ENCODE results near the gene CD74. TPM values are rescaled to one million over a fixed set of nuclear protein-coding genes. Genes with fewer than 3 reads are reported as not detected.

Gene CD74
- total and polyA plus RNA-seq, 4 donors = 176 to 327 (median 257) TPM

- peaks cover 10 to 19% (median 16%) of the 10 kb centered on the region in 4 donors for H3K4me1 ChIP-seq (ENCODE audit: control insufficient read depth in 4 of 4, insufficient read depth in 4 of 4, low read length in 3 of 4)
- DNase-seq (ENCODE audit: low spot score) = no peak
- no peak overlapping the region for H3K27ac ChIP-seq (ENCODE audit: low read depth in 1 of 2, low read length in 2 of 2)
- no peaks in the 10 kb centered on the region for H3K9me3 ChIP-seq (ENCODE audit: control insufficient read depth in 4 of 4, low read length in 3 of 4)
- peaks cover 0 to 40% (median 24%) of the 10 kb centered on the region in 4 donors for H3K36me3 ChIP-seq (ENCODE audit: control insufficient read depth in 4 of 4, insufficient read depth in 3 of 4, low read depth in 1 of 4, low read length in 3 of 4)
- H3K27me3 ChIP-seq (ENCODE audit: control insufficient read depth in 4 of 4, insufficient read depth in 4 of 4, low read length in 3 of 4) = no peaks in the 10 kb centered on the region
- no peak overlapping the region for H3K9ac ChIP-seq (ENCODE audit: low read depth in 1 of 2, low read length in 2 of 2)
- WGBS = 93% methylated on average over 1 of the region's 1 CpG
- H3K4me3 ChIP-seq (ENCODE audit: low read depth in 1 of 3, low read length in 3 of 3) = no peak overlapping the region
- TF ChIP-seq, protein P1, sequence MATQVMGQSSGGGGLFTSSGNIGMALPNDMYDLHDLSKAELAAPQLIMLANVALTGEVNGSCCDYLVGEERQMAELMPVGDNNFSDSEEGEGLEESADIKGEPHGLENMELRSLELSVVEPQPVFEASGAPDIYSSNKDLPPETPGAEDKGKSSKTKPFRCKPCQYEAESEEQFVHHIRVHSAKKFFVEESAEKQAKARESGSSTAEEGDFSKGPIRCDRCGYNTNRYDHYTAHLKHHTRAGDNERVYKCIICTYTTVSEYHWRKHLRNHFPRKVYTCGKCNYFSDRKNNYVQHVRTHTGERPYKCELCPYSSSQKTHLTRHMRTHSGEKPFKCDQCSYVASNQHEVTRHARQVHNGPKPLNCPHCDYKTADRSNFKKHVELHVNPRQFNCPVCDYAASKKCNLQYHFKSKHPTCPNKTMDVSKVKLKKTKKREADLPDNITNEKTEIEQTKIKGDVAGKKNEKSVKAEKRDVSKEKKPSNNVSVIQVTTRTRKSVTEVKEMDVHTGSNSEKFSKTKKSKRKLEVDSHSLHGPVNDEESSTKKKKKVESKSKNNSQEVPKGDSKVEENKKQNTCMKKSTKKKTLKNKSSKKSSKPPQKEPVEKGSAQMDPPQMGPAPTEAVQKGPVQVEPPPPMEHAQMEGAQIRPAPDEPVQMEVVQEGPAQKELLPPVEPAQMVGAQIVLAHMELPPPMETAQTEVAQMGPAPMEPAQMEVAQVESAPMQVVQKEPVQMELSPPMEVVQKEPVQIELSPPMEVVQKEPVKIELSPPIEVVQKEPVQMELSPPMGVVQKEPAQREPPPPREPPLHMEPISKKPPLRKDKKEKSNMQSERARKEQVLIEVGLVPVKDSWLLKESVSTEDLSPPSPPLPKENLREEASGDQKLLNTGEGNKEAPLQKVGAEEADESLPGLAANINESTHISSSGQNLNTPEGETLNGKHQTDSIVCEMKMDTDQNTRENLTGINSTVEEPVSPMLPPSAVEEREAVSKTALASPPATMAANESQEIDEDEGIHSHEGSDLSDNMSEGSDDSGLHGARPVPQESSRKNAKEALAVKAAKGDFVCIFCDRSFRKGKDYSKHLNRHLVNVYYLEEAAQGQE (IDR thresholded peaks at IDR 0.05) = no peak
- TF ChIP-seq NR2F2 (IDR thresholded peaks at IDR 0.05) = no peak
- TF ChIP-seq HNF4G (IDR thresholded peaks at IDR 0.05) = no peak
- no peak for TF ChIP-seq GABPA (IDR thresholded peaks at IDR 0.05 in 1 of 2, conservative IDR thresholded peaks at IDR 0.05 in 1 of 2)
- no peak for TF ChIP-seq ATF3 (IDR thresholded peaks at IDR 0.05)
- TF ChIP-seq MAX (IDR thresholded peaks at IDR 0.05) = no peak
- TF ChIP-seq, protein P2, sequence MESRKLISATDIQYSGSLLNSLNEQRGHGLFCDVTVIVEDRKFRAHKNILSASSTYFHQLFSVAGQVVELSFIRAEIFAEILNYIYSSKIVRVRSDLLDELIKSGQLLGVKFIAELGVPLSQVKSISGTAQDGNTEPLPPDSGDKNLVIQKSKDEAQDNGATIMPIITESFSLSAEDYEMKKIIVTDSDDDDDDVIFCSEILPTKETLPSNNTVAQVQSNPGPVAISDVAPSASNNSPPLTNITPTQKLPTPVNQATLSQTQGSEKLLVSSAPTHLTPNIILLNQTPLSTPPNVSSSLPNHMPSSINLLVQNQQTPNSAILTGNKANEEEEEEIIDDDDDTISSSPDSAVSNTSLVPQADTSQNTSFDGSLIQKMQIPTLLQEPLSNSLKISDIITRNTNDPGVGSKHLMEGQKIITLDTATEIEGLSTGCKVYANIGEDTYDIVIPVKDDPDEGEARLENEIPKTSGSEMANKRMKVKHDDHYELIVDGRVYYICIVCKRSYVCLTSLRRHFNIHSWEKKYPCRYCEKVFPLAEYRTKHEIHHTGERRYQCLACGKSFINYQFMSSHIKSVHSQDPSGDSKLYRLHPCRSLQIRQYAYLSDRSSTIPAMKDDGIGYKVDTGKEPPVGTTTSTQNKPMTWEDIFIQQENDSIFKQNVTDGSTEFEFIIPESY (IDR thresholded peaks at IDR 0.05) = no peak
- no peak for TF ChIP-seq JUND (IDR thresholded peaks at IDR 0.05)
- no peak for TF ChIP-seq FOXA1 (IDR thresholded peaks at IDR 0.05)
- TF ChIP-seq FOXA2 (IDR thresholded peaks at IDR 0.05) = no peak
- TF ChIP-seq, protein P3, sequence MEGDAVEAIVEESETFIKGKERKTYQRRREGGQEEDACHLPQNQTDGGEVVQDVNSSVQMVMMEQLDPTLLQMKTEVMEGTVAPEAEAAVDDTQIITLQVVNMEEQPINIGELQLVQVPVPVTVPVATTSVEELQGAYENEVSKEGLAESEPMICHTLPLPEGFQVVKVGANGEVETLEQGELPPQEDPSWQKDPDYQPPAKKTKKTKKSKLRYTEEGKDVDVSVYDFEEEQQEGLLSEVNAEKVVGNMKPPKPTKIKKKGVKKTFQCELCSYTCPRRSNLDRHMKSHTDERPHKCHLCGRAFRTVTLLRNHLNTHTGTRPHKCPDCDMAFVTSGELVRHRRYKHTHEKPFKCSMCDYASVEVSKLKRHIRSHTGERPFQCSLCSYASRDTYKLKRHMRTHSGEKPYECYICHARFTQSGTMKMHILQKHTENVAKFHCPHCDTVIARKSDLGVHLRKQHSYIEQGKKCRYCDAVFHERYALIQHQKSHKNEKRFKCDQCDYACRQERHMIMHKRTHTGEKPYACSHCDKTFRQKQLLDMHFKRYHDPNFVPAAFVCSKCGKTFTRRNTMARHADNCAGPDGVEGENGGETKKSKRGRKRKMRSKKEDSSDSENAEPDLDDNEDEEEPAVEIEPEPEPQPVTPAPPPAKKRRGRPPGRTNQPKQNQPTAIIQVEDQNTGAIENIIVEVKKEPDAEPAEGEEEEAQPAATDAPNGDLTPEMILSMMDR (IDR thresholded peaks at IDR 0.05; ENCODE audit: low read depth, low read length, missing input control) = no peak
- no peak for TF ChIP-seq RXRA (IDR thresholded peaks at IDR 0.05)
Measured at GRCh38 chr5:150361301-150361700, 51.4 kb downstream of the CD74 start.

GRCh38 chr5:150358261-150359095, 54.2 kb downstream of the CD74 start:
- DNase-seq (ENCODE audit: low spot score) = no peak
- 46% methylated on average over 23 of the region's 23 CpGs for WGBS

More at GRCh38 chr5:150358261-150359095, 54.2 kb downstream of the CD74 start:
- Histone ChIP-seq H3K9me3 (ENCODE audit: control insufficient read depth in 4 of 4, low read length in 3 of 4) (no peaks in the 10 kb centered on the region), H3K27ac (ENCODE audit: low read depth in 1 of 2, low read length in 2 of 2) (no peak overlapping the region), H3K4me3 (ENCODE audit: low read depth in 1 of 3, low read length in 3 of 3) (peak overlapping the region; percentile 66 to 93 (median 87)), H3K27me3 (ENCODE audit: control insufficient read depth in 4 of 4, insufficient read depth in 4 of 4, low read length in 3 of 4) (no peaks in the 10 kb centered on the region), H3K36me3 (ENCODE audit: control insufficient read depth in 4 of 4, insufficient read depth in 3 of 4, low read depth in 1 of 4, low read length in 3 of 4) (peaks cover 0 to 22% (median 14%) of the 10 kb centered on the region in 4 donors), H3K4me1 (ENCODE audit: control insufficient read depth in 4 of 4, insufficient read depth in 4 of 4, low read length in 3 of 4) (peaks cover 10 to 28% (median 25%) of the 10 kb centered on the region in 4 donors), H3K9ac (ENCODE audit: low read depth in 1 of 2, low read length in 2 of 2) (peak overlapping the region; percentile 40 to 69)
- TF ChIP-seq, protein P3 (IDR thresholded peaks at IDR 0.05; ENCODE audit: low read depth, low read length, missing input control) = no peak
- TF ChIP-seq RXRA (IDR thresholded peaks at IDR 0.05) (no peak), YY1 (IDR thresholded peaks at IDR 0.05) (no peak)
